Measurements from ENCODE around the gene MCM3. TPM values are rescaled to one million over a fixed set of nuclear protein-coding genes. Genes with fewer than 3 reads are reported as not detected.

Gene MCM3
- total and polyA plus RNA-seq, 11 donors, result 10.6 to 39.0 (median 25.0) TPM

DNA sequence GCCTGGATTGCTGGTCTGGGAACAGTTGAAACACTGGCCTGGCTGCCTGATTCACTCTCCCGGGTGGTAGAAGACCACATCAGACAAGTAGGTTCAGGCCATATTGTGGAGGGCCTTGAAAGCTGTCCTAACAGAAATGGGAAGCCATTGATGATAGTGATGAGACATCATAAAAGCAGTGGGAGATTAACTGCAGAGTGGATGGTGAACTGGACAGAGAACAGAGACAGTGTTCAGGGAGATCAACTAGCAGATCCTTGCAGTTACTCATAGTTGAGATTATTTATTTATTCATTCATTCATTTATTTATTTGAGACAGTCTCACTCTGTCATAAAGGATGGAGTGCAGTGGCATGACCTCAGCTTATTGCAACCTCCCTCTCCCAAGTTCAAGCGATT, 30.2 kb upstream of the MCM3 start:
- no peaks in the 10 kb centered on the region for H3K9me3 ChIP-seq
- no peak overlapping the region for H3K27ac ChIP-seq
- no peaks in the 10 kb centered on the region for H3K27me3 ChIP-seq
- TF ChIP-seq POLR2A (IDR thresholded peaks at IDR 0.05), result no peak
- TF ChIP-seq, protein P1, sequence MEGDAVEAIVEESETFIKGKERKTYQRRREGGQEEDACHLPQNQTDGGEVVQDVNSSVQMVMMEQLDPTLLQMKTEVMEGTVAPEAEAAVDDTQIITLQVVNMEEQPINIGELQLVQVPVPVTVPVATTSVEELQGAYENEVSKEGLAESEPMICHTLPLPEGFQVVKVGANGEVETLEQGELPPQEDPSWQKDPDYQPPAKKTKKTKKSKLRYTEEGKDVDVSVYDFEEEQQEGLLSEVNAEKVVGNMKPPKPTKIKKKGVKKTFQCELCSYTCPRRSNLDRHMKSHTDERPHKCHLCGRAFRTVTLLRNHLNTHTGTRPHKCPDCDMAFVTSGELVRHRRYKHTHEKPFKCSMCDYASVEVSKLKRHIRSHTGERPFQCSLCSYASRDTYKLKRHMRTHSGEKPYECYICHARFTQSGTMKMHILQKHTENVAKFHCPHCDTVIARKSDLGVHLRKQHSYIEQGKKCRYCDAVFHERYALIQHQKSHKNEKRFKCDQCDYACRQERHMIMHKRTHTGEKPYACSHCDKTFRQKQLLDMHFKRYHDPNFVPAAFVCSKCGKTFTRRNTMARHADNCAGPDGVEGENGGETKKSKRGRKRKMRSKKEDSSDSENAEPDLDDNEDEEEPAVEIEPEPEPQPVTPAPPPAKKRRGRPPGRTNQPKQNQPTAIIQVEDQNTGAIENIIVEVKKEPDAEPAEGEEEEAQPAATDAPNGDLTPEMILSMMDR (IDR thresholded peaks at IDR 0.05), result no peak
- intact Hi-C loops (cut with DNase I), result no loop called here
- H3K36me3 ChIP-seq, result no peaks in the 10 kb centered on the region
- peaks cover 0 to 21% (median 0%) of the 10 kb centered on the region in 12 donors for H3K4me1 ChIP-seq
- ATAC-seq, result no peak
- H3K4me3 ChIP-seq, result no peak overlapping the region
- DNase-seq, result no peak
- 86 to 97% (median 91%) methylated on average over 2 of the region's 2 CpGs for WGBS, 4 donors

DNA sequence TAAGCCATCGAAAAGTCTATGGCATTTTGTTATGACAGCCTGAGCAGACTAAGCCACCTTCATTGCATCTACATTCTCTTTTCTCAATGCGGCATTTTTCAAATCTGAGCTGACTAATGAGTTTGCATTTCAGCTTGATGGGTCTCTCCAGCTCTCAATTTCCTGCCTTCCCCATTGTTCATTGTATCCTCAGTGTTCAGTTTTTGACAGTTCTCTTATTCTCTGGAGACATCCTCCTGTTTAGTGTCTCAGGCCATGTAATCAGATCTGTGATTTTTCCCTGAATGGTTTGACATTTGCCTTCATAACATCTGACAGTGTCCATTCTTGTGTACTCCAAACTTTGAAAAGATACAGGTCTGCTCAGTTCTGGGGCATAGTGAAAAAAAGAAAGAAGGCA, 27.9 kb upstream of the MCM3 start:
- DNase-seq (no peak), ATAC-seq (no peak)
- no peaks in the 10 kb centered on the region for H3K36me3 ChIP-seq
- WGBS, 4 donors, result 82 to 85% (median 84%) methylated on average over 2 of the region's 2 CpGs
- H3K27ac ChIP-seq, result no peak overlapping the region
- TF ChIP-seq POLR2A (IDR thresholded peaks at IDR 0.05), result no peak
- TF ChIP-seq, protein P1 (IDR thresholded peaks at IDR 0.05), result no peak
- H3K4me3 ChIP-seq, result no peak overlapping the region
- intact Hi-C loops (cut with DNase I), result no loop called here
- H3K27me3 ChIP-seq, result no peaks in the 10 kb centered on the region
- peaks cover 0 to 24% (median 0%) of the 10 kb centered on the region in 12 donors for H3K4me1 ChIP-seq
- no peaks in the 10 kb centered on the region for H3K9me3 ChIP-seq

- Histone ChIP-seq H3K9me3 (no peaks in the 10 kb centered on the region), H3K27ac (peak overlapping the region in 1 of 12 donors; percentile 16), H3K27me3 (no peaks in the 10 kb centered on the region), H3K4me1 (peaks cover 0 to 32% (median 0%) of the 10 kb centered on the region in 12 donors), H3K36me3 (no peaks in the 10 kb centered on the region), H3K4me3 (no peak overlapping the region)
- DNase-seq (no peak), ATAC-seq (peak in 1 of 4 donors; percentile 34)
- intact Hi-C loops (cut with DNase I), result no loop called here
- 61 to 89% (median 84%) methylated on average over 3 of the region's 3 CpGs for WGBS, 4 donors
- TF ChIP-seq, protein P1 (IDR thresholded peaks at IDR 0.05), result no peak
- TF ChIP-seq POLR2A (IDR thresholded peaks at IDR 0.05), result no peak
These were observed 26.4 kb upstream of the MCM3 start for GRCh38 chr6:52310932-52311331.

- TF ChIP-seq, protein P1 (IDR thresholded peaks at IDR 0.05), result no peak
- TF ChIP-seq POLR2A (IDR thresholded peaks at IDR 0.05), result no peak
- Histone ChIP-seq H3K27me3 (no peaks in the 10 kb centered on the region), H3K27ac (peak overlapping the region in 2 of 12 donors; percentile 22 to 90), H3K4me3 (no peak overlapping the region), H3K9me3 (no peaks in the 10 kb centered on the region), H3K36me3 (no peaks in the 10 kb centered on the region), H3K4me1 (peaks cover 0 to 60% (median 15%) of the 10 kb centered on the region in 12 donors)
- WGBS, 4 donors, result 41 to 56% (median 46%) methylated on average over 1 of the region's 1 CpG
- no peak for ATAC-seq
- intact Hi-C loops (cut with DNase I), result no loop called here
- no peak for DNase-seq
These were observed 23.4 kb upstream of the MCM3 start for GRCh38 chr6:52307900-52308372.

Data from heart left ventricle (tissue), 16 donors.